ENCODE results near the gene MRAP.

- TF ChIP-seq CTCF (tag by site-specific recombination; IDR thresholded peaks at IDR 0.05) (peak; percentile 98), ZNF561 (tag by site-specific recombination; IDR thresholded peaks at IDR 0.05; ENCODE audit: borderline replicate concordance) (0 out of 2 replicates have a peak, but pooled peaks have one; percentile 59), ZBTB11 (tag by site-specific recombination; conservative IDR thresholded peaks at IDR 0.05; ENCODE audit: low read depth) (0 out of 2 replicates have a peak, but pooled peaks have one; percentile 17), ZNF341 (tag by site-specific recombination; IDR thresholded peaks at IDR 0.05; ENCODE audit: low read depth) (peak; percentile 98), WT1 (tag by site-specific recombination; IDR thresholded peaks at IDR 0.05) (no peak), YY1 (tag by site-specific recombination; IDR thresholded peaks at IDR 0.05) (peak; percentile 97), ZBTB21 (tag by site-specific recombination; IDR thresholded peaks at IDR 0.05) (peak; percentile 47), TRIM28 (IDR thresholded peaks at IDR 0.05; ENCODE audit: borderline replicate concordance, low read length) (no peak)
These were observed 19.9 kb upstream of the MRAP start, which contains the start of gene MIS18A for GRCh38 chr21:32278518-32279376.

Data from HEK293 (cell line).